ENCODE measurements around the gene PCNT. TPM values are rescaled to one million over a fixed set of nuclear protein-coding genes. Genes with fewer than 3 reads are reported as not detected.
A peak's percentile ranks its signal among the peaks of the same experiment; 100 is the strongest.
"Not testable (repeated sequence)": the region's sequence is repeated elsewhere in the genome, so short reads cannot be mapped to it uniquely, and the experiment has no call there.

The PCNT gene
- total and polyA plus RNA-seq, 10 of the 15 experiments (the other 5 are each of a cell fraction or from before 2014, with no cell fraction given) = 2.9 to 39.6 (median 20.5) TPM

DNA sequence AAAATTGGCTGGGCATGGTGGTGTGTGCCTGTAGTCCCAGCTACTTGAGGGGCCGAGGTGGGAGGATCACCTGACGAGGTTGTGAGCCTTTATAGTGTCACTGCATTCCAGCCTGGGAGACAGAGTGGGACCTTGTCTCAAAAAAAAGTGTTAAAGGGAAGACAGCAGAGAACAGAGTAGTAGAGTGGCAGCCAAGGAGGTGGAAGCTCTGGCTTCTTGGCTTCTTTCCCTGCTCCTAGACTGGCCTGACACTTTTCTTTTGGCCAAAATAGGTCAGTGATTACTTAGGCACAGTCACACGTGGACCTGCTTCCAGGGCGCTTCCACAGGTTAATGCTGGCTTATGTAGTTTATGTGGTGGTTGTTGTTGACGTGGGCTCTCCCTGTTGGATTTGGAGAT is 138.0 kb downstream of the PCNT start:
- WGBS (ENCODE audit: insufficient coverage, insufficient replicate concordance, low lambda C conversion rate, missing lambda C conversion rate) = 95% methylated on average over 5 of the region's 5 CpGs
- intact Hi-C loops (cut with micrococcal nuclease; ENCODE audit: unreplicated experiment) = no loop called here
- H3K27me3 ChIP-seq (replicated peaks in 1 of 2; ENCODE audit: control insufficient read depth in 2 of 2, insufficient read depth in 2 of 2, low read length in 1 of 2) = no peaks in the 10 kb centered on the region
- ChIA-PET CTCF (interaction anchor here (1.3 to 1.5 kb wide), 2 partner anchors 10 to 148 kb away, joined by 3 to 4 read pairs; no protein-coding TSS in a partner anchor), POLR2A (interaction anchor here (0.7 kb wide), 1 partner anchor 1291 kb away, joined by 3 read pairs; no protein-coding TSS in a partner anchor), RAD21 (ENCODE audit: unreplicated experiment) (no interaction called here), SMC1A (ENCODE audit: uncharacterized antibody, unreplicated experiment) (interaction anchor here (0.7 to 4.4 kb wide), 4 partner anchors 10 to 146 kb away, joined by 3 to 16 read pairs (median 4); no protein-coding TSS in a partner anchor)
- H3K9me3 ChIP-seq (replicated peaks; ENCODE audit: control insufficient read depth, insufficient read depth, low read length) = no peaks in the 10 kb centered on the region
- 0 out of 2 replicates have a peak overlapping the region, but pooled peaks have one; percentile 27 for H3K9ac ChIP-seq (ENCODE audit: control insufficient read depth, insufficient read depth, low read length)
- H3K27ac ChIP-seq (ENCODE audit: control insufficient read depth, insufficient read depth) = no peak overlapping the region
- peaks cover 34% of the 10 kb centered on the region for H3K79me2 ChIP-seq (ENCODE audit: control insufficient read depth, insufficient read depth, low read length)
- no peak for FAIRE-seq
- no peak overlapping the region for H2AFZ ChIP-seq (ENCODE audit: control insufficient read depth, low read depth, low read length)
- no peaks in the 10 kb centered on the region for H4K20me1 ChIP-seq (ENCODE audit: control insufficient read depth, insufficient read depth)
- no peak for TF ChIP-seq JUND (IDR thresholded peaks at IDR 0.05; ENCODE audit: low read depth, low read length)
- TF ChIP-seq SREBF2 (IDR thresholded peaks at IDR 0.05; ENCODE audit: low read length) = no peak
- no peak for TF ChIP-seq CHD2 (IDR thresholded peaks at IDR 0.05; ENCODE audit: borderline replicate concordance, low read depth, low read length)
- TF ChIP-seq ASH2L (IDR thresholded peaks at IDR 0.05; ENCODE audit: borderline replicate concordance, low read depth) = no peak
- no peak for TF ChIP-seq POLR2A (IDR thresholded peaks at IDR 0.05; ENCODE audit: low read depth, low read length)
- TF ChIP-seq ZZZ3 (IDR thresholded peaks at IDR 0.05; ENCODE audit: control insufficient read depth, insufficient read length, low read depth) = no peak
- TF ChIP-seq ETV6 (conservative IDR thresholded peaks at IDR 0.05 in 1 of 2, IDR thresholded peaks at IDR 0.05 in 1 of 2; ENCODE audit: borderline replicate concordance in 1 of 2, low read depth in 1 of 2) = no peak
- TF ChIP-seq, protein P1, sequence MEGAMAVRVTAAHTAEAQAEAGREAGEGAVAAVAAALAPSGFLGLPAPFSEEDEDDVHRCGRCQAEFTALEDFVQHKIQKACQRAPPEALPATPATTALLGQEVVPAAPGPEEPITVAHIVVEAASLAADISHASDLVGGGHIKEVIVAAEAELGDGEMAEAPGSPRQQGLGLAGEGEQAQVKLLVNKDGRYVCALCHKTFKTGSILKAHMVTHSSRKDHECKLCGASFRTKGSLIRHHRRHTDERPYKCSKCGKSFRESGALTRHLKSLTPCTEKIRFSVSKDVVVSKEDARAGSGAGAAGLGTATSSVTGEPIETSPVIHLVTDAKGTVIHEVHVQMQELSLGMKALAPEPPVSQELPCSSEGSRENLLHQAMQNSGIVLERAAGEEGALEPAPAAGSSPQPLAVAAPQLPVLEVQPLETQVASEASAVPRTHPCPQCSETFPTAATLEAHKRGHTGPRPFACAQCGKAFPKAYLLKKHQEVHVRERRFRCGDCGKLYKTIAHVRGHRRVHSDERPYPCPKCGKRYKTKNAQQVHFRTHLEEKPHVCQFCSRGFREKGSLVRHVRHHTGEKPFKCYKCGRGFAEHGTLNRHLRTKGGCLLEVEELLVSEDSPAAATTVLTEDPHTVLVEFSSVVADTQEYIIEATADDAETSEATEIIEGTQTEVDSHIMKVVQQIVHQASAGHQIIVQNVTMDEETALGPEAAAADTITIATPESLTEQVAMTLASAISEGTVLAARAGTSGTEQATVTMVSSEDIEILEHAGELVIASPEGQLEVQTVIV (IDR thresholded peaks at IDR 0.05; ENCODE audit: borderline replicate concordance, partially characterized antibody) = no peak
- no peak for TF ChIP-seq YY1 (IDR thresholded peaks at IDR 0.05; ENCODE audit: low read depth, low read length)
- no TSS peak for BruUV-seq (replicated peaks)
- H3K4me2 ChIP-seq (ENCODE audit: control insufficient read depth, insufficient read depth) = 0 out of 2 replicates have a peak overlapping the region, but pooled peaks have one; percentile 9
- H3K36me3 ChIP-seq (ENCODE audit: control insufficient read depth in 2 of 2, insufficient read depth in 2 of 2, low read length in 1 of 2) = no peaks in the 10 kb centered on the region; a peak in 1 of 4 replicates
- H3K4me3 ChIP-seq = no peak overlapping the region
- ATAC-seq = no peak
- no peaks in the 10 kb centered on the region for H3K4me1 ChIP-seq (ENCODE audit: control insufficient read depth, insufficient read depth, low read length)
- no peak for DNase-seq (ENCODE audit: low read depth, low spot score)
- in situ Hi-C loops (cut with MboI) = loop anchor here (5.0 kb wide), 1 partner anchor 50 kb away; no protein-coding TSS in a partner anchor

DNA sequence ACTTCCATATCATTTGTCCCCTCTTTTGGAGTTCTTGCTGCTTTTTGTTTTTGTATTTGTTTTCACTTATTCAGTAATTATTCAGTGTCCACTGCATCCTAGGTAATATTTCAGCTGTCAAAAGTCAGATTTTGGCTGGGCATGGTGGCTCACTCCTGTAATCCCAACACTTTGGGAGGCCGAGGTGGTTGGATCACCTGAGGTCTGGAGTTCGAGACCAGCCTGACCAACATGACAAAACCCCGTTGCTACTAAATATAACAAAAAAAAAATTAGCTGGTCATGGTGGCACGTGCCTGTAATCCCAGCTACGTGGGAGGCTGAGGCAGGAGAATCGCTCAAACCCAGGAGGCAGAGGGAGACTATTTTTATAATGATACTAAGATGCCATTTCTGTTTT is 141.2 kb downstream of the PCNT start:
- H3K4me1 ChIP-seq (ENCODE audit: control insufficient read depth, insufficient read depth, low read length); H2AFZ ChIP-seq (ENCODE audit: control insufficient read depth, low read depth, low read length); H3K36me3 ChIP-seq (ENCODE audit: control insufficient read depth in 2 of 2, insufficient read depth in 2 of 2, low read length in 1 of 2); H3K9ac ChIP-seq (ENCODE audit: control insufficient read depth, insufficient read depth, low read length); DNase-seq (ENCODE audit: low read depth, low spot score); FAIRE-seq; intact Hi-C loops (cut with micrococcal nuclease; ENCODE audit: unreplicated experiment); RAD21 ChIA-PET (ENCODE audit: unreplicated experiment); ATAC-seq; H3K27me3 ChIP-seq (replicated peaks in 1 of 2; ENCODE audit: control insufficient read depth in 2 of 2, insufficient read depth in 2 of 2, low read length in 1 of 2); H3K4me3 ChIP-seq; H4K20me1 ChIP-seq (ENCODE audit: control insufficient read depth, insufficient read depth); H3K4me2 ChIP-seq (ENCODE audit: control insufficient read depth, insufficient read depth); in situ Hi-C loops (cut with MboI); H3K27ac ChIP-seq (ENCODE audit: control insufficient read depth, insufficient read depth); BruUV-seq (replicated peaks); H3K9me3 ChIP-seq (replicated peaks; ENCODE audit: control insufficient read depth, insufficient read depth, low read length): not testable (repeated sequence)
- SMC1A ChIA-PET (ENCODE audit: uncharacterized antibody, unreplicated experiment) = interaction anchor here (0.6 kb wide), 1 partner anchor 903 kb away, joined by 6 read pairs; no protein-coding TSS in a partner anchor
- H3K79me2 ChIP-seq (ENCODE audit: control insufficient read depth, insufficient read depth, low read length) = peaks cover 11% of the 10 kb centered on the region
- POLR2A ChIA-PET = interaction anchor here (0.7 kb wide), 1 partner anchor 142 kb away, joined by 3 read pairs; no protein-coding TSS in a partner anchor
- WGBS (ENCODE audit: insufficient coverage, insufficient replicate concordance, low lambda C conversion rate, missing lambda C conversion rate) = 96% methylated on average over 6 of the region's 6 CpGs
- CTCF ChIA-PET = interaction anchor here (1.3 kb wide), 1 partner anchor 10 kb away, joined by 4 read pairs; no protein-coding TSS in a partner anchor
